ENCODE measurements around the gene CNPY1.

DNA sequence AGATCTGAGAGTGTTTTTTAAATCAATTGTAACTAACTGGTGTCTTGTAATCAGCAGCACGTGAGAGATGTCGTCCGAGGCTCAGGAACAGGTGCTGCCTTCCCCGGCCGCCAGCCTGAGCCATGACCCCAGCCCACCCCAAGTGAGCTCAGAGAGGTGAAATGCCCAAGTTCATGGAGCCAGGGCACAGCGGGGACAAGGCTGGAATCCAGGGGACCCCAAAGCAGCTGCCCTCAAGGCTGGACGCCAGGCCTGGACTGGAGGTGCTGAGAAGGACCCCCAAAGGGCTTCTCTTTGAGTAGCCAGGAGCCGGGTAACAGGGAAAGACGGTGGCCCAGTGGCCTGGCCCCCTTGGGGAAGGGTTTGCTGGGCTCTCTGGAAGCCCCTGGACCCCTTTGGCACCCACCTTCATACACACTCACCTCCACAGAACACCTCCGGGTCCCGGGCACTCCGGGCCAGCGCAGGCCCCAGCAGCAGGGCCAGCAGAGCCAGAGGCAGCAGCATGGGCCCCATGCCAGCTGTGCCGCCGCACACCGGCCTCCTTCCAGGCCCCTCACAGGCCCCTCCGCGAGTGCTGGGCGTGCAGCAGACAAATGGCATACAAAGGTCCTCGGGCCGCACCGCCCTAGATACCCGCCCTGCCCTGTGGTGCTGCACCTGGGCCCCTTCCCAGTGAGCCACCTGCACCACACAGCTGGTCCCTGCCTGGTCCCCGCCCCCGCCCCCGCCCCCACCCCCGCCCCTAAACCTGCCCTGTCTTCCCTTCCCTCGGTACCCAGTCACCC is 24.0 kb upstream of the CNPY1 start:
- TF ChIP-seq TAF1 (IDR thresholded peaks at IDR 0.05; ENCODE audit: low read depth) = no peak
- no peak for TF ChIP-seq TEAD4 (IDR thresholded peaks at IDR 0.05)
- TF ChIP-seq, protein P1, sequence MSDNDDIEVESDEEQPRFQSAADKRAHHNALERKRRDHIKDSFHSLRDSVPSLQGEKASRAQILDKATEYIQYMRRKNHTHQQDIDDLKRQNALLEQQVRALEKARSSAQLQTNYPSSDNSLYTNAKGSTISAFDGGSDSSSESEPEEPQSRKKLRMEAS (IDR thresholded peaks at IDR 0.05) = no peak
- TF ChIP-seq, protein P2, sequence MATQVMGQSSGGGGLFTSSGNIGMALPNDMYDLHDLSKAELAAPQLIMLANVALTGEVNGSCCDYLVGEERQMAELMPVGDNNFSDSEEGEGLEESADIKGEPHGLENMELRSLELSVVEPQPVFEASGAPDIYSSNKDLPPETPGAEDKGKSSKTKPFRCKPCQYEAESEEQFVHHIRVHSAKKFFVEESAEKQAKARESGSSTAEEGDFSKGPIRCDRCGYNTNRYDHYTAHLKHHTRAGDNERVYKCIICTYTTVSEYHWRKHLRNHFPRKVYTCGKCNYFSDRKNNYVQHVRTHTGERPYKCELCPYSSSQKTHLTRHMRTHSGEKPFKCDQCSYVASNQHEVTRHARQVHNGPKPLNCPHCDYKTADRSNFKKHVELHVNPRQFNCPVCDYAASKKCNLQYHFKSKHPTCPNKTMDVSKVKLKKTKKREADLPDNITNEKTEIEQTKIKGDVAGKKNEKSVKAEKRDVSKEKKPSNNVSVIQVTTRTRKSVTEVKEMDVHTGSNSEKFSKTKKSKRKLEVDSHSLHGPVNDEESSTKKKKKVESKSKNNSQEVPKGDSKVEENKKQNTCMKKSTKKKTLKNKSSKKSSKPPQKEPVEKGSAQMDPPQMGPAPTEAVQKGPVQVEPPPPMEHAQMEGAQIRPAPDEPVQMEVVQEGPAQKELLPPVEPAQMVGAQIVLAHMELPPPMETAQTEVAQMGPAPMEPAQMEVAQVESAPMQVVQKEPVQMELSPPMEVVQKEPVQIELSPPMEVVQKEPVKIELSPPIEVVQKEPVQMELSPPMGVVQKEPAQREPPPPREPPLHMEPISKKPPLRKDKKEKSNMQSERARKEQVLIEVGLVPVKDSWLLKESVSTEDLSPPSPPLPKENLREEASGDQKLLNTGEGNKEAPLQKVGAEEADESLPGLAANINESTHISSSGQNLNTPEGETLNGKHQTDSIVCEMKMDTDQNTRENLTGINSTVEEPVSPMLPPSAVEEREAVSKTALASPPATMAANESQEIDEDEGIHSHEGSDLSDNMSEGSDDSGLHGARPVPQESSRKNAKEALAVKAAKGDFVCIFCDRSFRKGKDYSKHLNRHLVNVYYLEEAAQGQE (IDR thresholded peaks at IDR 0.05; ENCODE audit: low read depth) = no peak
- TF ChIP-seq CEBPB (IDR thresholded peaks at IDR 0.05) = no peak
- no peak for TF ChIP-seq YY1 (IDR thresholded peaks at IDR 0.05; ENCODE audit: low read depth)
- no peak for TF ChIP-seq FOXM1 (IDR thresholded peaks at IDR 0.05; ENCODE audit: borderline replicate concordance, low read depth)
- TF ChIP-seq ZBTB7A (IDR thresholded peaks at IDR 0.05; ENCODE audit: low read depth) = no peak
- no peak for TF ChIP-seq CREB1 (IDR thresholded peaks at IDR 0.05; ENCODE audit: low read depth)
- TF ChIP-seq EP300 (IDR thresholded peaks at IDR 0.05; ENCODE audit: borderline replicate concordance) = no peak
- TF ChIP-seq NFIC (IDR thresholded peaks at IDR 0.05) = no peak
- TF ChIP-seq, protein P3, sequence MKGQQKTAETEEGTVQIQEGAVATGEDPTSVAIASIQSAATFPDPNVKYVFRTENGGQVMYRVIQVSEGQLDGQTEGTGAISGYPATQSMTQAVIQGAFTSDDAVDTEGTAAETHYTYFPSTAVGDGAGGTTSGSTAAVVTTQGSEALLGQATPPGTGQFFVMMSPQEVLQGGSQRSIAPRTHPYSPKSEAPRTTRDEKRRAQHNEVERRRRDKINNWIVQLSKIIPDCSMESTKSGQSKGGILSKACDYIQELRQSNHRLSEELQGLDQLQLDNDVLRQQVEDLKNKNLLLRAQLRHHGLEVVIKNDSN (IDR thresholded peaks at IDR 0.05) = no peak
- TF ChIP-seq RAD21 (IDR thresholded peaks at IDR 0.05; ENCODE audit: low read depth) = no peak
- TF ChIP-seq TCF12 (IDR thresholded peaks at IDR 0.05; ENCODE audit: low read depth) = no peak
